PC-9 (cell line): ENCODE data around the gene CTSL. TPM values are rescaled to one million over a fixed set of nuclear protein-coding genes. Genes with fewer than 3 reads are reported as not detected.

ENCODE experiments used
- BruUV-seq: library from RNA; stranded (reverse); fragments of 400-500 nt; replicated peaks from 2 replicates; lab custom pipeline; 2021; lab: Mats Ljungman, UMichigan
- CTCF ChIA-PET: fragments of 300-600 bp; sonication (Branson Sonifier 250); formaldehyde crosslinking; loops from one replicate; lab custom pipeline; 2022; ENCODE audit warnings: antibody characterized with exemption; lab: Charles Lee
- POLR2A ChIA-PET: fragments of 300-600 bp; sonication (Branson Sonifier 250); formaldehyde crosslinking; loops from one replicate; lab custom pipeline; 2022; ENCODE audit warnings: antibody characterized with exemption; ENCODE audit not compliant: unreplicated experiment; lab: Charles Lee
- DNase-seq, 2 experiments: peaks; one replicate each; pipeline versions ENCODE4 v3.0.0 to v3.0.0-alpha.2; 2015 to 2022; ENCODE audit warnings: mixed read lengths in 1 of 2
- H2AFZ ChIP-seq: fragments of 200-600 bp; sonication (generic); 2 replicates; pipeline ENCODE4 v1.8.1; 2017; ENCODE audit warnings: antibody characterized with exemption
- H3F3A ChIP-seq: fragments of 200-600 bp; sonication (generic); 2 replicates; pipeline ENCODE4 v1.8.1; 2017; ENCODE audit warnings: antibody characterized with exemption, mild to moderate bottlenecking, low read depth; ENCODE audit not compliant: insufficient read depth
- H3K27ac ChIP-seq: fragments of 200-600 bp; sonication (generic); 2 replicates; pipeline ENCODE4 v1.6.1; 2016; ENCODE audit warnings: mixed run types
- H3K27me3 ChIP-seq: fragments of 200-600 bp; sonication (generic); 2 replicates; pipeline ENCODE4 v1.6.1; 2016; ENCODE audit warnings: low read depth, mixed run types; ENCODE audit not compliant: insufficient read depth
- H3K36me3 ChIP-seq: fragments of 200-600 bp; sonication (generic); 2 replicates; pipeline ENCODE4 v1.6.1; 2016; ENCODE audit warnings: low read depth, mixed run types
- H3K4me1 ChIP-seq: fragments of 200-600 bp; sonication (generic); replicated peaks from 2 replicates; pipeline ENCODE4 v1.6.1; 2016; ENCODE audit warnings: mixed run types; ENCODE audit not compliant: insufficient read depth
- H3K4me2 ChIP-seq: fragments of 200-600 bp; sonication (generic); 2 replicates; pipeline ENCODE4 v1.6.1; 2017; ENCODE audit warnings: mixed run types
- H3K4me3 ChIP-seq: fragments of 200-600 bp; sonication (generic); 2 replicates; pipeline ENCODE4 v1.6.1; 2016; ENCODE audit warnings: mixed run types
- H3K79me2 ChIP-seq: fragments of 200-600 bp; sonication (generic); 2 replicates; pipeline ENCODE4 v1.6.1; 2017; ENCODE audit warnings: low read depth, mixed run types
- H3K9me2 ChIP-seq: fragments of 200-600 bp; sonication (generic); 2 replicates; pipeline ENCODE4 v1.8.1; 2017; ENCODE audit warnings: mild to moderate bottlenecking; ENCODE audit not compliant: insufficient read depth
- H3K9me3 ChIP-seq: fragments of 200-600 bp; sonication (generic); 2 replicates; pipeline ENCODE4 v1.8.1; 2016; ENCODE audit warnings: low read depth; ENCODE audit not compliant: insufficient read depth
- H4K20me1 ChIP-seq: fragments of 200-600 bp; sonication (generic); 2 replicates; pipeline ENCODE4 v1.8.1; 2017; ENCODE audit not compliant: insufficient read depth
- CTCF ChIP-seq: fragments of 200-600 bp; sonication (generic); conservative IDR thresholded peaks from 2 replicates; pipeline ENCODE4 v1.6.1; 2017; ENCODE audit warnings: mixed run types, antibody characterized with exemption, mild to moderate bottlenecking, moderate library complexity
- EZH2 ChIP-seq: fragments of 200-600 bp; sonication (generic); IDR thresholded peaks from 2 replicates; pipeline ENCODE4 v1.8.0; 2017; ENCODE audit warnings: antibody characterized with exemption, low read depth
- intact Hi-C: fragments of 100-400 bp; cut with micrococcal nuclease; formaldehyde crosslinking; loops from one replicate; pipeline ENCODE4 v1.10.0; 2022; ENCODE audit not compliant: unreplicated experiment
- total RNA-seq: library from RNA; stranded (reverse); gene quantifications from 2 replicates; pipeline ENCODE4 v1.2.3, GENCODE V29; 2021

CTSL gene
- total RNA-seq, 1 experiment from 2014 or later, result 82.6 TPM

GRCh38 chr9:87699835-87700234 lies 26.1 kb upstream of the CTSL start:
- H3F3A ChIP-seq, result peaks cover 20% of the 10 kb centered on the region; the same call in 1 of the 2 replicates
- no peaks in the 10 kb centered on the region for H4K20me1 ChIP-seq
- H2AFZ ChIP-seq, result no peak overlapping the region

DNA sequence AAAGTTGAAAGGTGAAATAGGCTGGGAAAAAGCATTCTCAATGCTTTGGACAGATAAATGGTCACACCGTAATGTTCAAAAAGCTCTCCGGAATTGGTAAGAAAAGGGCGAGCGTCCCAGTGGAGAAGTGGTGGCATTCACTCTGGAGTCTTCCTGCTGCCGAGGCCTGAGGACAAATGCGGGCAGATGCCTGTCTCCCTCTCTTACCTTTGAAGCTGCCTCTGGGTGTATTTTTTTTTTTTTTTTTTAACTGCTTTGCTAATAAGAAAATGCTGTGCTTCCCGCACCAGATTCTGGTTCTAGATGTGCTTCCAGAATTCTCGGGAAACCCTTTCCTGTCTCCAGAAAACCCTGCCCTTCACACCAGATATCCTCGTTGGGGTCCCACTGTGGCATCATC lies 24.4 kb upstream of the CTSL start:
- Histone ChIP-seq H3K9me3 (no peaks in the 10 kb centered on the region), H3K4me3 (no peak overlapping the region), H3K4me1 (peaks cover 34% of the 10 kb centered on the region), H3K4me2 (no peak overlapping the region), H3F3A (peaks cover 21% of the 10 kb centered on the region; the same call in 1 of the 2 replicates), H3K36me3 (peaks cover 11% of the 10 kb centered on the region), H3K27ac (no peak overlapping the region), H3K27me3 (no peaks in the 10 kb centered on the region), H2AFZ (no peak overlapping the region), H4K20me1 (no peaks in the 10 kb centered on the region), H3K79me2 (no peaks in the 10 kb centered on the region), H3K9me2 (no peaks in the 10 kb centered on the region)
- intact Hi-C loops, result no loop called here
- no peak for DNase-seq
- CTCF ChIA-PET, result interaction anchor here (0.7 kb wide), 1 partner anchor 86 kb away, joined by 3 read pairs; no protein-coding TSS in a partner anchor
- TF ChIP-seq CTCF (no peak), EZH2 (no peak)
- BruUV-seq, result no TSS peak
- POLR2A ChIA-PET, result no interaction called here

More at GRCh38 chr9:87699835-87700234, 26.1 kb upstream of the CTSL start:
- DNase-seq, result no peak
- H3K4me2 ChIP-seq, result no peak overlapping the region
- POLR2A ChIA-PET, result no interaction called here
- H3K4me1 ChIP-seq, result peaks cover 33% of the 10 kb centered on the region
- no peak overlapping the region for H3K4me3 ChIP-seq
- no peak overlapping the region for H3K27ac ChIP-seq
- no peaks in the 10 kb centered on the region for H3K9me2 ChIP-seq
- TF ChIP-seq EZH2, result no peak
- no peak for TF ChIP-seq CTCF
- CTCF ChIA-PET, result no interaction called here
- H3K9me3 ChIP-seq, result no peaks in the 10 kb centered on the region
- H3K36me3 ChIP-seq, result peaks cover 11% of the 10 kb centered on the region
- H3K27me3 ChIP-seq, result no peaks in the 10 kb centered on the region
- intact Hi-C loops, result no loop called here
- H3K79me2 ChIP-seq, result no peaks in the 10 kb centered on the region
- no TSS peak for BruUV-seq

DNA sequence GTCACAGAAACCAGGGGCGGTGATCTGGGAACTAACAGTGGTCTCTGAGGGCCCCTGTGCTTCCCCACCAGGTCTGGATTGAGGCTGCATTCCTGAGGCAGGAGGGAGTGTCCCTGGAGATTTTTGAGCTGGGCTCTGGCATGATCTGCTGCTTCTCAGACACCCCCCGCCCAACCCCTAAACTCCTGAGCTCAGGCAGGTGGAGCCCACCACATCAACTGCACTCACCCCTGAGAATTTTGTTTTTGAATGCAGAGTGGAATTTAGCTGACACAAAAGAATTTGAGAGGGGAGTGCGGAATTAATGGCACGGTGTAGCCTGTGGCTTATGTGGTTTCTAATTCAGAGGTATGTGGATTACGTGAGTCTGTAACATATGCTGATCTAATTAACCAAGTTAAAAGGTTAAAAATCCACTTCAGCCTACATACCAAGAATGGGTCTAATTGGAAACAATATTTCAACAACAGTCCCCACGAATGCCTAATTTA lies 23.9 kb upstream of the CTSL start:
- peak overlapping the region; percentile 18; the same call in 1 of the 2 replicates for H3K27ac ChIP-seq
- peaks cover 34% of the 10 kb centered on the region for H3K4me1 ChIP-seq
- no peaks in the 10 kb centered on the region for H4K20me1 ChIP-seq
- peaks cover 21% of the 10 kb centered on the region; the same call in 1 of the 2 replicates for H3F3A ChIP-seq
- H3K9me2 ChIP-seq, result no peaks in the 10 kb centered on the region
- no peak for TF ChIP-seq CTCF
- TF ChIP-seq EZH2, result no peak
- no peak for DNase-seq
- ChIA-PET POLR2A (no interaction called here), CTCF (no interaction called here)
- no peaks in the 10 kb centered on the region for H3K79me2 ChIP-seq
- H3K4me3 ChIP-seq, result no peak overlapping the region
- H3K27me3 ChIP-seq, result no peaks in the 10 kb centered on the region
- no peak overlapping the region for H3K4me2 ChIP-seq
- no peak overlapping the region for H2AFZ ChIP-seq
- no peaks in the 10 kb centered on the region for H3K9me3 ChIP-seq
- no TSS peak for BruUV-seq
- intact Hi-C loops, result no loop called here
- H3K36me3 ChIP-seq, result peaks cover 11% of the 10 kb centered on the region
